Astrocyte (in vitro differentiated cells and primary cell): ENCODE measurements around the gene TMEM270. TPM values are rescaled to one million over a fixed set of nuclear protein-coding genes. Genes with fewer than 3 reads are reported as not detected.

Source experiments
- DNase-seq: peaks from one replicate; pipeline ENCODE4 v3.0.0-alpha.2; 2010; ENCODE audit warnings: low read depth
- FAIRE-seq: peaks from 2 replicates; lab custom pipeline; 2011; peaks lifted over from hg19 to GRCh38; lab: Jason Lieb, UNC
- H2AFZ ChIP-seq: 2 replicates; pipeline ENCODE4 v1.6.0; 2012; ENCODE audit warnings: low read depth, low read length, inconsistent platforms
- H3K27ac ChIP-seq: 2 replicates; pipeline ENCODE4 v1.5.1; 2011; ENCODE audit warnings: low read depth, low read length, inconsistent platforms
- H3K27me3 ChIP-seq: 2 replicates; pipeline ENCODE4 v1.6.0; 2011; ENCODE audit warnings: low read length, inconsistent platforms; ENCODE audit not compliant: insufficient read depth
- H3K36me3 ChIP-seq: 2 replicates; pipeline ENCODE4 v1.5.1; 2011; ENCODE audit warnings: low read length, inconsistent platforms; ENCODE audit not compliant: insufficient read depth
- H3K4me1 ChIP-seq: 2 replicates; pipeline ENCODE4 v1.5.1; 2011; ENCODE audit warnings: low read length, inconsistent platforms; ENCODE audit not compliant: insufficient read depth
- H3K4me2 ChIP-seq: 2 replicates; pipeline ENCODE4 v1.6.0; 2012; ENCODE audit warnings: low read length, inconsistent platforms
- H3K4me3 ChIP-seq: 2 replicates; pipeline ENCODE4 v1.5.1; 2011; ENCODE audit warnings: low read depth, mild to moderate bottlenecking, low read length, inconsistent platforms; ENCODE audit not compliant: insufficient read depth
- H3K79me2 ChIP-seq: 2 replicates; pipeline ENCODE4 v1.6.0; 2012; ENCODE audit warnings: mild to moderate bottlenecking, low read length, inconsistent platforms; ENCODE audit not compliant: insufficient read depth
- H3K9ac ChIP-seq: 2 replicates; pipeline ENCODE4 v1.6.0; 2012; ENCODE audit warnings: mild to moderate bottlenecking, low read length, inconsistent platforms
- H3K9me3 ChIP-seq: 2 replicates; pipeline ENCODE4 v1.5.1; 2012; ENCODE audit warnings: low read depth, mild to moderate bottlenecking, low read length, inconsistent platforms; ENCODE audit not compliant: insufficient read depth
- H4K20me1 ChIP-seq: 2 replicates; pipeline ENCODE4 v1.6.0; 2012; ENCODE audit warnings: low read length, inconsistent platforms; ENCODE audit not compliant: insufficient read depth
- H3K27ac Mint-ChIP-seq: one replicate; pipeline ENCODE4 v1.8.0; 2021; ENCODE audit warnings: mild to moderate bottlenecking, mixed read lengths; ENCODE audit not compliant: unreplicated experiment
- H3K27me3 Mint-ChIP-seq: one replicate; pipeline ENCODE4 v1.8.0; 2021; ENCODE audit warnings: low read depth, mixed read lengths; ENCODE audit not compliant: unreplicated experiment
- H3K36me3 Mint-ChIP-seq: one replicate; pipeline ENCODE4 v1.8.0; 2021; ENCODE audit warnings: low read depth, mixed read lengths; ENCODE audit not compliant: unreplicated experiment
- H3K4me1 Mint-ChIP-seq: one replicate; pipeline ENCODE4 v1.8.0; 2021; ENCODE audit warnings: low read depth, mixed read lengths; ENCODE audit not compliant: unreplicated experiment
- H3K4me3 Mint-ChIP-seq: one replicate; pipeline ENCODE4 v1.8.0; 2021; ENCODE audit warnings: mild to moderate bottlenecking, moderate library complexity, mixed read lengths; ENCODE audit not compliant: unreplicated experiment
- H3K9me3 Mint-ChIP-seq: one replicate; pipeline ENCODE4 v1.8.0; 2021; ENCODE audit warnings: mild to moderate bottlenecking, mixed read lengths; ENCODE audit not compliant: unreplicated experiment
- CTCF ChIP-seq: IDR thresholded peaks from 2 replicates; pipeline ENCODE4 v1.5.1; 2011; ENCODE audit warnings: low read depth, mild to moderate bottlenecking, inconsistent platforms, low read length, moderate library complexity; ENCODE audit not compliant: insufficient read depth
- EZH2 ChIP-seq: IDR thresholded peaks from 2 replicates; pipeline ENCODE4 v1.6.1; 2012; ENCODE audit warnings: mild to moderate bottlenecking, low read length, inconsistent platforms; ENCODE audit not compliant: insufficient read depth
- total RNA-seq: library from RNA; stranded (reverse); gene quantifications from 2 replicates; pipeline ENCODE4 v1.2.1, GENCODE V29; 2021

The TMEM270 gene
- total RNA-seq, 1 donor from 2014 or later: not detected

DNA sequence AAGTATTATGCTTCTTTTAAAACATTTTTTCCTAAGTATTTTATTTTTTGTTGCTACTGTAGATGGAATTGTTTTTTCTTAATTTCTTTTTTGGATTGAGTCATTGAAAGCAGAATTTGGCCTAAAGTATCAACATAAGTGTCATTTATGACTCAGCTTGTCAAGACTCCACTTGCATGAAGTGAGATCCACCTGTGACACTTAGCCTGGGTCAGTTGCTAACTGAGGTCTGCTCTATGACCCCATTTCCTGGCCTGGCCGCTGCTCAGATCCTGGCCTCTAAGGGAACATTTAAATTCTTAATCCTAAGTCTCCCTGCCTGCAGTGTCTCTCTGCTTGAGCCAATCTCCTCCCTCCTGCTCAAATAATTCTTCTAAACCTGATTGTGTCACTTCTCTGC is 35.5 kb downstream of the TMEM270 start:
- no peak overlapping the region for H3K9ac ChIP-seq
- no peaks in the 10 kb centered on the region for H3K79me2 ChIP-seq
- no peaks in the 10 kb centered on the region for H3K27me3 ChIP-seq
- peaks cover 53% of the 10 kb centered on the region for H3K4me1 ChIP-seq
- no peaks in the 10 kb centered on the region for H3K9me3 ChIP-seq
- no peak overlapping the region for H3K27ac ChIP-seq
- H3K9me3 Mint-ChIP-seq: no peaks in the 10 kb centered on the region
- H3K27me3 Mint-ChIP-seq: no peaks in the 10 kb centered on the region
- H3K36me3 Mint-ChIP-seq: peaks cover 2% of the 10 kb centered on the region
- H2AFZ ChIP-seq: no peak overlapping the region
- no peak overlapping the region for H3K4me3 ChIP-seq
- H3K27ac Mint-ChIP-seq: peak overlapping the region; percentile 11
- peak; percentile 36 for DNase-seq
- peak; percentile 13 for FAIRE-seq
- peak overlapping the region; percentile 1 for H3K4me3 Mint-ChIP-seq
- peaks cover 37% of the 10 kb centered on the region for H3K4me1 Mint-ChIP-seq
- no peak overlapping the region for H3K4me2 ChIP-seq
- TF ChIP-seq EZH2: no peak
- no peak for TF ChIP-seq CTCF
- no peaks in the 10 kb centered on the region for H4K20me1 ChIP-seq
- no peaks in the 10 kb centered on the region for H3K36me3 ChIP-seq

DNA sequence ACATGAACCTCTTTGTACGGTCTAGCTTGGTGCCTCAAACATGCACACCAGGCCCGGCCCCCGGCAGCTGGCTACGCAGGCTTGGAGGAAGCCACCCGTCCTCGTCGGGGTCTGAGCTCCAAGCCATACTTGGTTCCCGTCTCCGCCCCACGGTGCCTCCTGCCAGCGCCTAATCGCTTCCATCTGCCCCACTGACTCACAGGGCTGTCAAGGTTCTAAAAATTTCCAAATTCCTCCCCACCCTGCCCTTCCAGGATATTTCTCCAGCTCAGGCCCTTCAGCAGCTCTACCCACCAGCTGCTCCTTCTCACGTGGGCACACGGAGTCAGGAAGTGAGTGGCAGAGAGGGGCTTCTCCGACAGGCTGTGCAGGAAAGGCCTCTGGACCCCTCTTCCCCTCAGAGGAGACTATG is 38.8 kb downstream of the TMEM270 start:
- H3K4me3 ChIP-seq: no peak overlapping the region
- H3K27ac ChIP-seq: peak overlapping the region; percentile 63
- no peaks in the 10 kb centered on the region for H4K20me1 ChIP-seq
- no peaks in the 10 kb centered on the region for H3K79me2 ChIP-seq
- DNase-seq (peak; percentile 82), FAIRE-seq (no peak)
- Mint-ChIP-seq H3K27me3 (peaks cover 4% of the 10 kb centered on the region), H3K9me3 (no peaks in the 10 kb centered on the region), H3K4me1 (peaks cover 15% of the 10 kb centered on the region), H3K27ac (no peak overlapping the region), H3K4me3 (no peak overlapping the region), H3K36me3 (peaks cover 2% of the 10 kb centered on the region)
- no peaks in the 10 kb centered on the region for H3K9me3 ChIP-seq
- TF ChIP-seq EZH2 (no peak), CTCF (no peak)
- no peaks in the 10 kb centered on the region for H3K36me3 ChIP-seq
- H2AFZ ChIP-seq: peak overlapping the region; percentile 45
- H3K27me3 ChIP-seq: no peaks in the 10 kb centered on the region
- H3K4me2 ChIP-seq: peak overlapping the region; percentile 39
- peak overlapping the region; percentile 55 for H3K9ac ChIP-seq
- peaks cover 25% of the 10 kb centered on the region for H3K4me1 ChIP-seq

DNA sequence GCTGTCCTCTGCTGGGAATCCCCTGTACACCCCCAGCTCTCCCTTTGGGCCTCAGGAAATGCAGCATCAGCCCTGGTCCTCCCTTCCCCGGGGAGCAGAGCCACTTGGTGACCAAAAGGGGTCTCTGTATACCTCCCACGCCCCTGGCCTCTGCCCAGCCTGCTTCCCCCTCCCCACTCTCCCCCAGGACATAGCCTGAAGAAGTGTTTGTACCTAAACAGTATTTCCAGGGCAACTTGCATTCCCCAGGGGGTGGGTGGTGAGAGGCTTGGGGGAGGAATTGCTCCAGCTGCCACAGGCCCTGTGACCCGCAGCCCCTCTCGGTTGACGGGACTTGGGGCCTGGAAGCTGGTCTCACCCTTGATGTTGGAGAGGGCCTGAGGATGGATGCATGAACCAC is 39.3 kb downstream of the TMEM270 start:
- H3K27ac ChIP-seq: peak overlapping the region; percentile 63
- H3K9me3 Mint-ChIP-seq: no peaks in the 10 kb centered on the region
- H3K79me2 ChIP-seq: no peaks in the 10 kb centered on the region
- H3K36me3 Mint-ChIP-seq: peaks cover 2% of the 10 kb centered on the region
- H3K4me2 ChIP-seq: peak overlapping the region; percentile 39
- H3K4me1 ChIP-seq: peaks cover 25% of the 10 kb centered on the region
- H3K36me3 ChIP-seq: no peaks in the 10 kb centered on the region
- peaks cover 14% of the 10 kb centered on the region for H3K4me1 Mint-ChIP-seq
- no peaks in the 10 kb centered on the region for H3K27me3 ChIP-seq
- no peaks in the 10 kb centered on the region for H3K9me3 ChIP-seq
- no peak for TF ChIP-seq EZH2
- TF ChIP-seq CTCF: no peak
- no peak for DNase-seq
- peaks cover 4% of the 10 kb centered on the region for H3K27me3 Mint-ChIP-seq
- FAIRE-seq: no peak
- H3K4me3 ChIP-seq: no peak overlapping the region
- H3K9ac ChIP-seq: peak overlapping the region; percentile 55
- H4K20me1 ChIP-seq: no peaks in the 10 kb centered on the region
- no peak overlapping the region for H3K27ac Mint-ChIP-seq
- peak overlapping the region; percentile 45 for H2AFZ ChIP-seq
- H3K4me3 Mint-ChIP-seq: no peak overlapping the region
